Epidermal melanocyte (primary cell): ENCODE data around the gene PALM3.
A peak's percentile ranks its signal among the peaks of the same experiment; 100 is the strongest.
"Not testable (repeated sequence)": the region's sequence is repeated elsewhere in the genome, so short reads cannot be mapped to it uniquely, and the experiment has no call there.

Experiments used
- DNase-seq: peaks from one replicate; pipeline ENCODE4 v3.0.0; 2011; ENCODE audit warnings: low spot score; ENCODE audit not compliant: insufficient read length

The PALM3 gene

DNA sequence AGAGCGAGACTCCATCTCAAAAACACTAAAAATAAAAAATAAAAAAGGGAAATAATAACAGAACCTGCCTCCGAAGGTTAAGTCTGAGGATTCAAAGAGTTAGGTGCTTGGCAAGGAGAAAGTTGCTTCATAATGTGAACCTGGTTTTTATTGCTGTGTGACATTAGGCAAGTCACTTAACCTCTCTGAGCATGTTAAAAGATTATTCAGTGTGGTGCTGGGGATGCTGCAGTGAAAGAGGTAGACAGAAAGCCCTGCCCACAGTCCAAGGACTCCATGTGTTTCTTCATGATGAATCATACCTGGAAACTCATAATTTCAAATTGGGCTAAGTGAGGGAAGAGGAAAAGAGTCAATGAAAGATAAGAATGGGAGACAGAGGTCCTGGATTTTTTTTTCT lies 27.9 kb downstream of the PALM3 start:
- peak; percentile 10 for DNase-seq

DNA sequence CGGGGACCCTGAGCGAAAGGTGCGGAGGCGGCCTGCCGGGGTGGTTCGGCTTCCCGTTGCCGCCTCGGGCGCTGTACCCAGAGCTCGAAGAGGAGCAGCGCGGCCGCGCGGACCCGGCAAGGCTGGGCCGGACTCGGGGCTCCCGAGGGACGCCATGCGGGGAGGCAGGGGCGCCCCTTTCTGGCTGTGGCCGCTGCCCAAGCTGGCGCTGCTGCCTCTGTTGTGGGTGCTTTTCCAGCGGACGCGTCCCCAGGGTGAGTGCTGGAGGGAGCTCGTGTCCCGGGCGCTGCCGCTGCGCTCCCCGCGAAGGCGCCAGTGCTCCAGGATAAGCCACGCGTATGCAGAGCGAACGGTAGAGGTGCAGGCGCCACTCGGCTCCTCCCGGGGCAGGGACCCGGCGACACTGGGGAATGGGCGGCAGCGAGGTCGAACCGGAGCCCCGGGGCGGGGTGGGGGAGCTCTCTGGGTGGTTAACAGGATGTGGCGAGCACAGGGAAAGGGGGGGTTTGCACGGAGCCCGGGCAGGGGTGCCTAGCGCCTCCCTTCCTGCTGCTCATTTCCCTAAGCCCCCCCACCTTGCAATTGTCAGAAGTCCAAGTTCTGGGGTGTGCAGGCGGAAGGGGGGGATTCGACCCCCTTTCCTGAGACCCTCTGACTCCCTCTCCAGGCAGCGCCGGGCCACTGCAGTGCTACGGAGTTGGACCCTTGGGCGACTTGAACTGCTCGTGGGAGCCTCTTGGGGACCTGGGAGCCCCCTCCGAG lies 30.0 kb downstream of the PALM3 start, which contains the start of gene IL27RA:
Gene IL27RA (plus strand): TSS at position 44 of the 762 bp plus-strand sequence. CDS start 111 bp downstream, at position 155.
- DNase-seq, result peak; percentile 44

DNA sequence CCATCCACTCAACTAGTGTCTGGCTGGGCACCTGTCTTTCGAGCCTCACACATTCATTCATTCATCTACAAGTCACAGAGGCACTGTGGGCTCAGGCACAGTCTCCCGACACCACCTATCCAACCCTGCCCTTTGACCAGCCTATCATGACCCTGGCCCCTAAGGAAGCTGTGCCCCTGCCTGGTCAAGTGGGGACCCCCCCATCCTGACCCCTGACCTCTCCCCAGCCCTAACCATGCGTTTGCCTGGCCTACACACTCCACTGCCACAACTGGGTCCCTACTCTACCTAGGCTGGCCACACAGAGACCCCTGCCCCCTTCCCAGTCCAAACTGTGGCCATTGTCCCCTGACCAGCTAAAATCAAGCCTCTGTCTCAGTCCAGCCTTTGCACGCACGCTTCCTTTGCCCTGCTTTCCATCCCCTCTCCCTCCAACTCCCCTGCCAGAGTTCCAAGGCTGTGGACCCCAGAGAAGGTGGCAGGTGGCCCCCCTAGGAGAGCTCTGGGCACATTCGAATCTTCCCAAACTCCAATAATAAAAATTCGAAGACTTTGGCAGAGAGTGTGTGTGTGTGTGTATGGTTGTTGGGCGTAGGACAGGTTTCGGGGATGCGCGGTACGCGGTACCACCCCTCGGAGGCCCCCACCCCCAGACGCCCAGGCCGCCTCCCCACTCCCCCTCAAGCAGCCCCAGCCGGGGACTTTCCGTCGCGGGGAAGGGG lies 30.7 kb downstream of the PALM3 start:
- DNase-seq, result peak; percentile 11

DNA sequence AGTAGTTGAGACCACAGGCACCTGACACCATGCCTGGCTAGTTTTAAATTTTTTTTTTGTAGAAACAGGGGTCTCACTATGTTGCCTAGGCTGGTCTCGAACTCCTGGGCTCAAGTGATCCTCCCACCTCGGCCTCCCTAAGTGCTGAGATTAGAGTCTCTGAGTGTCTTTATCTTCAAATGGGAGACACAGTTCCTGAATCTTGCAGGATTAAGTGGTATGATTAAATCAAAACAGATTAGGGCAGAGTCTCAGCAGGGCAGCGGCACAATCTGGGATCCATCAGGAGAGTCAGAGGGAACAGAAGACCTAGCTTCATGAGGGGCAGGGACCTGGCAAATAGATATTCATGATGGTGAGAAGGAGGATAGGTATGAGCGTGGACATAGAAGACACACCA lies 33.0 kb downstream of the PALM3 start:
- peak; percentile 16 for DNase-seq

DNA sequence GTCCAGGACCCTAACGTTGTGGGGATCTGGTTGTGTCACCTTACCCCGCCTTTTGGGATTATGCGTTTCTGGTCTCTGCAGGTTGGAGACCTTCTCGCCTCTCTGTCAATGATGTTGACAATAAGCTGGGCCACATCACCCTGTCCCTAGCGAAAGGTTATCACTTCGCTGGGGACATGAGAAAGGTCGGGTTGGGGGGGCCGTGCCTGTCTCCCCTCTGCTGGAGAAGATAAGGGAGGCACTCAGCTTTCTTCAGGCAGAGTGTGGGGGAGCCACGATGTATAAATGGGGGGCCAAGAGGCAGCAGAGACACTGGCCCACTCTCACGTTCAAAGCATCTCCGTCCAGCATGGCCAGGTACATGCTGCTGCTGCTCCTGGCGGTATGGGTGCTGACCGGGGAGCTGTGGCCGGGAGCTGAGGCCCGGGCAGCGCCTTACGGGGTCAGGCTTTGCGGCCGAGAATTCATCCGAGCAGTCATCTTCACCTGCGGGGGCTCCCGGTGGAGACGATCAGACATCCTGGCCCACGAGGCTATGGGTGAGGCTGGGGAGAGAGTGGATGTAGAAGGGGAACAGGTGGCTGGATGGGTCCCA lies 33.9 kb downstream of the PALM3 start, which contains the start of gene RLN3:
Gene RLN3 (plus strand): TSS at position 293 of the 595 bp plus-strand sequence. CDS start 57 bp downstream, at position 350.
- no peak for DNase-seq

DNA sequence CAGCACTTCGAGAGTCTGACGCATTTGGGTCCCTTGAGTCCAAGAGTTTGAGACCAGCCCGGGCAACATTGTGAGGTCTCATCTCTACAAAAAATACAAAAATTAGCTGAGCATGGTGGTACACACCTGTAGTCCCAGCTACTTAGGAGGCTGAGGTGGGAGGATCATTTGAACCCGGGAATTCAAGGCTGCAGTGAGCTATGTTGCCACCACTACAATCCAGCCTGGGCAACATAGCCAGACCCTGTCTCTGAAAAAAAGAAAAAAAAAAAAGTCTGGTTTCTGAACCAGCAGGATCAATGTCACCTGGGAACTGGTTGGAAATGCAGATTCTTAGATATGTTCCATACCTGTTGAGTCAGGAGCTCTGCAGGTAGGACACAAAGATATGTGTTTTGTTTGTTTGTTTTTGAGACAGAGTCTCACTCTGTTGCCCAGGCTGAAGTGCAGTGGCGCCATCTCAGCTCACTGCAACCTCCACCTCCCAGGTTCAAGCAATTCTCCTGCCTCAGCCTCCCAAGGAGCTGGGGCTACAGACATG lies 35.2 kb downstream of the PALM3 start:
- DNase-seq, result not testable (repeated sequence)

DNA sequence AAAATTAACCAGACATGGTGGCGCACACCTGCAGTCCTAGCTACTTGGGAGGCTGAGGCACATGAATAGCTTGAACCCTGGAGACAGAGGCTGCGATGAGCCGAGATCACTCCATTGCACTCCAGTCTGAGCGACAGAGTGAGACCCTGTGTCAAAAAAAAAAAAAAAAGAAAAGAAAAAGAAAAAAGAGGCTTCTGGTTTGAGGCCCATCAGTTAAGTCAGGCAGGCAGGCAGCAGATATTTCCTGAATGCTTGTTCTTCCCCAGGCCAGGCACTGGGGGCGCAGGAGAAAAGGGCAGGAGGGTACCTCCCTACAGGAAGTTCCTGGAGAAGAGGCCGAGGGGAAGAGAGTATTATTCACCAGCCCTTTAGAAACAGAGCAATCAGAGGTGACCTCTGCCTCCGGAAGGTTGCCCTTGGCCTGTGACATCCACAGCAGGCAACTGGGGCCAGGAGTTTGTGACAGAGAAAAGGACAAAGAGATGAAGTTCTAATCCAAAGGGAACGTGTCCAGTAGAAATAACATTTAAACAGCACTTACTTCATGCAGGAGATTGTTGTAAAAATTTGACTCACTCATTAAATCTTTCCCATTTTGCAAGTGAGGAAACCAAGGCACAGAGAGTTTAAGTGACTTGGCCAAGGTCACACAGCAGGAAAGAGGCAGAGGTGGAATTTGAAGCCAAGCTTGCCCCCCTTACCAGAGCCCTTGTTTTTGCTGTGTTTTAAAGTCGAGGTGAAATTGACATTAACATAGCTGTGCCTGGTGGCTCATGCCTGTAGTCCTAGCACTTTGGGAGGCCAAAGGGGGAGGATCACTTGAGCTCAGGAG lies 38.3 kb downstream of the PALM3 start:
- DNase-seq, result peak; percentile 26

DNA sequence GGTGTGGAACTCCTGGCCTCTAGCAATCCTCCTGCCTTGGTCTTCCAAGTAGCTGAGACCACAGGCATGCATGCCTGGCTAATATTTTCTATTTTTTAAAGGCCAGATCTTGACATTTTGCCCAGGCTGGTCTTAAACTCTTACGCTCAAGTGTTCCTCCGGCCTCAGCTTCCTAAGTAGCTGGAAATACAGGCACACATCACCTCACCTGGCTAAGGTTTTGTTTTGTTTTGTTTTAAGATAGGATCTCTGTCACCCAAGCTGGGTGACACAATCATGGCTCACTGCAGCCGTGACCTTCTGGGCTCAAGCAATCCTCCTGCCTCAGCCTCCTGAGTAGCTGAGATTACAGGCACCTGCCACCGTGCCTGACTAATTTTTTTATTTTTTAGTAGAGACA lies 39.4 kb downstream of the PALM3 start:
- DNase-seq, result no peak

DNA sequence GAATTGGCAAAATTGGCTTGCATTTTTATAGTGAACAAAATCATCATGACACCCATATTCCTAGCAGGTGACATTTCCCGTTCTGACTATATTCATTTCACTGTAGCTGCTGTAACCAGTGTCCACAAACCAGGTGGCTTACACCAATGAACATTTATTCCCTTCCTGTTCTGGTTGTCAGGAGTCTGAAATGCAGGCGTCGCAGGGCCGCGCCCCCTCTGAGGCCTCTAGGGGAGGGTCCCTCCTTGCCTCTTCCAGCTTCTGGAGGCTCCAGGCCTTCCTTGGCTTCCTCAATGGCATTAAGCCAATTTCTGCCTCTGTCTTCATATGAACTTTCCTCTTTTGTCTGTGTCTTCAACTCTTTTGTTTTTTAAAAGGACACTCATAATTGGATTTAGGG lies 40.4 kb downstream of the PALM3 start:
- no peak for DNase-seq

DNA sequence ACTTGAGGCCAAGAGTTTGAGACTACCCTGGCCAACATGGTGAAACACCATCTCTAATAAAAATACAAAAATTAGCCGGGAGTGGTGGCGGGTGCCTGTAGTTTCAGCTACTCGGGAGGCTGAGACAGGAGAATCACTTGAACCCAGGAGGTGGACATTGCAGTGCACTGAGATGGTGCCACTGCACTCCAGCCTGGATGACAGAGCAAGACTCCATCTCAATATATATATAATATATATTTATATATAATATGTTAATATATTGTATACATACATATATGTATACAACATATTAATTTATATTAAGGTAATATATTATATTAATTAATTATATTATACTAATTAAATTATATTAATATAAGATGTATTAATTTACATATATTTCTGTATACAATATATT lies 42.1 kb downstream of the PALM3 start:
- DNase-seq, result not testable (repeated sequence)

DNA sequence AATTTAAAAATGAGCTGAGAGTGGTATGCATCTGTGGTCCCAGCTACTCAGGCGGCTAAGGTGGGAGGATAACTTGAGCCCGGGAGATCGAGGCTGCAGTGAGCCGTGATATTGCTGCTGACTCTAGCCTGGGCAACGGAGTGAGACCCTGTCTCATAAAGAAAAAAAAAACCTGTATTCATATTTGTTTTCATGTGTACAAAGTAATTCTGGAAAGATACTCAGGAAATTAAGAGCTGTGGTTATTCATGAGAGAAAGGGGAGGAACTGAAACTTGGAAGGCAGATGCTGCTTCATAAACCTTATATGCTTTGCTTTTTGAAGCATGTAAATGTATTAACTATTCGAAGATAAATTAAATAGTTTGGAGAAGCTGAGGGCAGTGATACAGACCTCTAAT lies 42.8 kb downstream of the PALM3 start:
- no peak for DNase-seq

DNA sequence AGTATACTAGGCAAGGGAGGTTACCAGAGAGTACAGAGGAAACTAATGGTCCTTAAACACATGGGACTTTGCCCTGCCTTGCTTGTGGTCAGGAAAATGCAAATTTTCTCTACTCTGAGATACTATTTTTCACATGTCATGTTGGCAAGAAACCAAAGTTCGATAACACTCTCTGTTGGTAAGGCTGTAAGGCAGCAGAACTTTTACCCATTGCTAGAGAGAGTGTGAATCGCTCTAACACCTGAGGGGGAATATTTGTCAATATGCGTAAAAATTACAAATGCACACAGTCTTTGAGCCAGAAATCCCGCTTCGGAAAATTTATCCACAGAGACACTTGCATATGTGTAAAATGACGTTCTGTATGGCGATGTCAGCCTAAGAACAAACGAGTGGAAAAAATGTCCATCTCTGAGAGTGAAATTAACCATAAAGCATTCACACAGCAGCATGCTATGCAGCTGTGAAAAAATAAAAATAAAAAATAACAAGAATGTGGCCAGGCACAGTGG lies 46.3 kb downstream of the PALM3 start:
- no peak for DNase-seq

DNA sequence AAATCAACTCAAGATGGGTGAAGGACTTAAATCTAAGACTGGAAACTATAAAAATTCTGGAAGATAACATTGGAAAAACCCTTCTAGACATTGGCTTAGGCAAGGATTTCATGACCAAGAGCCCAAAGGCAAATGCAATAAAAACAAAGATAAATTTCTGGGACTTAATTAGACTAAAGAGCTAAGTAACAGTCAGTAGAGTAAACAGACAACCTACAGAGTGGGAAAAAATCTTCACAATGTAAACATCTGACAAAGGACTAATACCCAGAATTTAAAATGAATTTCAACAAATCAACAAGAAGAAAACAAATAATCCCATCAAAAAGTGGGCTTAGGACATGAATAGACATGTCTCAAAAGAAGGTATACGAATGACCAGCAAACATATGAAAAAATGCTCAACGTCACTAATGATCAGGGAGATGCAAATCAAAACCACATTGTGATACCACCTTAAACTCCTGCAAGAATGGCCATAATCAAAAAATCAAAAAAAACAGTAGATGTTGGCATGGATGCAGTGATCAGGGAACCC lies 49.4 kb downstream of the PALM3 start:
- no peak for DNase-seq

DNA sequence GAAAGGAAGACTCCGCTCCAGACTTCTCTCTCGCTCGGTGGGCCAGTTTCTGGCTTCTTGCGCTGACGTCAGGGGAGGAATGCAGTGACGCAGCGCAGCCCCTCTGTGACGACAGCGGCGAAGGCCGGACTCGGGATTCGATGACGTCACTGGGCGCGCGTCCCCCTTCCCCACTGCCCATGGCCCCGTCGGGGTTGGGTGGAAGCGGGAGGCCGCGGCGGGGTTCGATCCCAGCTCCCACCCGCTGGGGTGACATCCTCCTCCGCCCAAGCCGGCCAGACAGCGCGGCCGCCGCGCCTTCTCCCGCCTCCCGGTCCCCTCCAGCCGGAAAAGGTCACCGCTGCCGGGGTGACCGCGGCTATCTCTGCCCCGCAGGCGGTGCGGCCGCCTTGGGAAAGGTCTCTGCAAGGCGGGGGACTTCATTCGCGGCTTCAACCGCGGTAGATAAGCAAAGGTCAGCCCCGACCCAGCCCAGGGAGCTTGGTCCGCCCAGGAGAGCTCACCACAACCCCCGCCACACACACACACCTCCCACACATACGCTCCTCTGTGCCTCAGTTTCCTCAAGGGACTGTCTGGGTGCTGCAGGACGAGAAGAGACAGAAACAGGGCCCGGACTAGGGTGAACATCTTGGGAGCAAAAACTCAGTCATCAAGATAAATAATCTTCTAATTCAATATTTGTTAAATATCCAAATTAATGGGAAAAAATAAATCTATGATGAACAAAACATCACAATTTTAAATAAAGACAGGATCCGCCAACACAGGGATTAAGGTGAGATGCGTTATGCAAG lies 54.9 kb downstream of the PALM3 start:
- DNase-seq, result no peak

DNA sequence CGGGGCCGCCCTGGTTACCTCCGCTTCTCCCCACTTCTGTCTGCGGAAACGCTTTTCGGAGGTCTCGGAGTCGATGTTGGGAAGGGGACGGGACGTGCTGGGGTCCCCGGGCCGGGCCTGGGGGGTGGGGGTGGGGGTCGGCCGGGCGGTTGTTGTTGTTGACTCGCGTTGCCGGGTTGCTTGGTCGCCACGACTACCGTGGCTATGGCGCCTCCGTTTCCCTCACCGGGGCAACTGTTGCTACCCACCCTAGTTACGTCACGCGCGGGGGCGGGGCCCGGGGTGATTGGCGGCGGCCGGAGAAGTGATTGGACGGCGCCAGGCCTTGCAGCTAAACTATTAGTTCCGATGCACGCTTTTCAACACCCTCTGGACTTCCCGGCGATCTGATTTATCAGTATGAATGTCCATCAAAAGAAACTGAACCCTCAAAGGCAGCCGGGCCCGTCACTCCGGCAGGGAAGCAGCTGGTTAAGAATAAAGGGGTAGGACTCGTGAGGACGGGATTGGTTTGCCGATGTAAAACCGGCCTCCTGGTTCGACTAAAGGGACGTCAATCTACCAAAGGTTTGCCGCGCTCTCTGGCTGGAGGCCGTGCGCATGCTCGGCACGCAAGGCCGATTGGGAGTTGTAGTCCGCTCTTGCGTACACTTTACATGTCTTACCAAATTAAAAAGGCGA lies 55.7 kb downstream of the PALM3 start, which contains the start of gene RFX1:
Gene RFX1 (minus strand): TSS at position 236 of the 681 bp plus-strand sequence. CDS start 12,477 bp downstream, outside the sequence.
- DNase-seq, result peak; percentile 78

DNA sequence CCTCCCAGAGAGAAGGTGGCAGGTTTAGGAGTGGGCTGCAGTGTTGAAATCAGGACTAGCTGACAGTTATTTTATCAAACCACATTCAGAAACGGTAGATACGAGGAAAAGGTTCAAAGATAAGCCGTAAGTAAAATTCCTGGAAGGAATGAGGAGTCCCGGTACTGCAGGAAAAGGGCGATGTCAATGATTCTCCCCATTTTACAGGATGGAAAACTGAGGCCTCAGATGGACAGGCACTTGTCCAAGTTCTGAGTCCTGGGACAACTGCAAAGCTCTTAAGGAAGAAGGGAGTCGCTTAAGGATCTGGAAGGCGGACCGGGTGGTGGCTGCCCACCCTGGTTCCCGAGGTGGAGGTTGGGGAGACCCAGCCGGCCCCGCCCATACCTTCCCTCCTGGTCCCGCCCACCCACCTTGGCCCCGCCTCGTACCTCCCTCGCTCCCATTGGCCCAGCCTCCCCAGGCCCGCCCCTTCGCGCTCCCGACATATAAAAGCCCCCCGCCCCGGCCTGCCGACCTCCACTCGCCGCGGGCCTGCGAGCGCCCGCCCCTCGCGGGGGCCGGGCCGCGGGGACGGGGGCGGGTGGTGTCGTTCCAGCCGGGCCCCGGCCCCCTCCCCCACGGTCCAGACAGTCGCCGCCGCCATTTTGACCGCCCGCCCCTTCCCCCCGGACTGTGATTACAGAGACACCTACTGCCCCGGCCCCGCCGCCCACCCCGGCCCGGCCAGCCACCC lies 56.4 kb downstream of the PALM3 start:
- DNase-seq, result no peak

DNA sequence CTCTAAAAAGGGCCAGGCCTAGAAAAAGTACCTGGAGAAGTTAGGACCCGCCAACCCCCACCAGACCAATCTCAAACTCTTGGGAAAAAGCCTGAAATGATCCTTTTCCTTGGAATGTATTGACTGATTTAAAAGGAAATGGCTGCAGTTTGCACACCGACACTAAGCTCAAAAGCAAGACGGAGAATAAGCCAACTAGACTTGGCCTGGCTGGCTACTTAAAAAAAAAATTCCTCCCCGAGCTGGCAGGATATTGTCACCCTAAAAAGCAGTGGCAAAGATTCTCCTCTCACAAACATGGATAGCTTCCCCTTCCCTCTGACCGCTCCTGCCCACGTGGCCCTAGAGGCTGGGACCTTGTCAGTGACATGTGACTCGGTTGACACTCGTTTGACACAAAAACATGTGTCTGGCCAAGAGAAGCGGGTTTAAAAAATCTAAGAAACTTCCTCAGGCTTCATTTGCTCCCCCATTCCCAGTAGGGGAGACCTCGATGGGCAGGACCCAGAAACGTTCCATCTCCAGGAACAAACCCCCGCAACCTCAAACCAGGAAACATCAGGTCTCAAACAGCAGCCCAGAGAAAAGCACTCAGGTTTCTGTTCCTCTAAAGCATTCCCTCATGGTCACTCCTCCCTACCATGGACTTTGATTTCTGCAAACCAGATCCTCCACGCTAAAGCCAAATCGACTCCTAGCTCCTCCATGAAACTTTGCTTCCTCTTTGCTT lies 57.1 kb downstream of the PALM3 start:
- no peak for DNase-seq
